Type B pancreatic cell (in vitro differentiated cells): ENCODE data around the gene PINLYP. TPM values are rescaled to one million over a fixed set of nuclear protein-coding genes. Genes with fewer than 3 reads are reported as not detected.

Experiments
- DNase-seq: peaks from one replicate; pipeline ENCODE4 v3.0.0; 2021; ENCODE audit warnings: mixed read lengths; ENCODE audit not compliant: unreplicated experiment; ENCODE audit errors: extremely low spot score
- H3K27ac Mint-ChIP-seq: 2 replicates; pipeline ENCODE4 v1.8.0; 2021; ENCODE audit warnings: mild to moderate bottlenecking, mixed read lengths
- H3K27me3 Mint-ChIP-seq: 2 replicates; pipeline ENCODE4 v1.8.0; 2021; ENCODE audit warnings: mixed read lengths
- H3K36me3 Mint-ChIP-seq: 2 replicates; pipeline ENCODE4 v1.8.0; 2021; ENCODE audit warnings: mixed read lengths
- H3K4me1 Mint-ChIP-seq: one replicate; pipeline ENCODE4 v1.8.0; 2021; ENCODE audit warnings: mixed read lengths; ENCODE audit not compliant: unreplicated experiment
- H3K4me3 Mint-ChIP-seq: 2 replicates; pipeline ENCODE4 v1.8.0; 2021; ENCODE audit warnings: mild to moderate bottlenecking, mixed read lengths
- H3K9me3 Mint-ChIP-seq: 2 replicates; pipeline ENCODE4 v1.8.0; 2021; ENCODE audit warnings: mixed read lengths
- total RNA-seq: library from RNA; stranded (reverse); gene quantifications from 2 replicates; pipeline ENCODE4 v1.2.1, GENCODE V29; 2021; ENCODE audit warnings: low replicate concordance
- TF ChIP-seq, protein P1 (sequence below): fragments of 200-600 bp; sonication (generic); conservative IDR thresholded peaks from 2 replicates; pipeline ENCODE4 v1.5.0; 2021; ENCODE audit warnings: antibody characterized with exemption, mild to moderate bottlenecking

Gene PINLYP
- total RNA-seq, 1 donor from 2014 or later = 6.0 TPM

DNA sequence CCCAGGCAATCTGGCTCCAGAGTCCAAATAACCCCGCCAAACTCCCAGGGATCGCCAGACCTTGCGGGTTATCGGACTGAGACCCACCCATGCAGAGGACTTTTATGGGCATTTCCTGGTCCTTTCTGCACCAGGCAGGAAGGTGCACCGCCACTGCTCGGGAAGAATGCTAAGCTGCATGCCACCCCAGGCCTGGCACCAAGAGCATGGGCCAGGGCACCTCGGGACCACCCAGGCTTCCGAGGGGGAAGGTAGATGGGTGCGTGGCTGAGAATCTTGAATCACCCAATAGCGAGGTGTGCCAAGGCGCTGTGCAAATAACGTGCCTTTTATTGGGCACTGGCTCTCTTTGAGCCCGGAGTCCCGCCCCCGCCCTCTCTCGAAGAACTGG lies 43.0 kb upstream of the PINLYP start:
- Mint-ChIP-seq H3K36me3 (peaks cover 9% of the 10 kb centered on the region), H3K4me1 (peaks cover 4% of the 10 kb centered on the region), H3K4me3 (peak overlapping the region; percentile 94), H3K27ac (peak overlapping the region; percentile 98), H3K9me3 (no peaks in the 10 kb centered on the region), H3K27me3 (no peaks in the 10 kb centered on the region)
- TF ChIP-seq, protein P1, sequence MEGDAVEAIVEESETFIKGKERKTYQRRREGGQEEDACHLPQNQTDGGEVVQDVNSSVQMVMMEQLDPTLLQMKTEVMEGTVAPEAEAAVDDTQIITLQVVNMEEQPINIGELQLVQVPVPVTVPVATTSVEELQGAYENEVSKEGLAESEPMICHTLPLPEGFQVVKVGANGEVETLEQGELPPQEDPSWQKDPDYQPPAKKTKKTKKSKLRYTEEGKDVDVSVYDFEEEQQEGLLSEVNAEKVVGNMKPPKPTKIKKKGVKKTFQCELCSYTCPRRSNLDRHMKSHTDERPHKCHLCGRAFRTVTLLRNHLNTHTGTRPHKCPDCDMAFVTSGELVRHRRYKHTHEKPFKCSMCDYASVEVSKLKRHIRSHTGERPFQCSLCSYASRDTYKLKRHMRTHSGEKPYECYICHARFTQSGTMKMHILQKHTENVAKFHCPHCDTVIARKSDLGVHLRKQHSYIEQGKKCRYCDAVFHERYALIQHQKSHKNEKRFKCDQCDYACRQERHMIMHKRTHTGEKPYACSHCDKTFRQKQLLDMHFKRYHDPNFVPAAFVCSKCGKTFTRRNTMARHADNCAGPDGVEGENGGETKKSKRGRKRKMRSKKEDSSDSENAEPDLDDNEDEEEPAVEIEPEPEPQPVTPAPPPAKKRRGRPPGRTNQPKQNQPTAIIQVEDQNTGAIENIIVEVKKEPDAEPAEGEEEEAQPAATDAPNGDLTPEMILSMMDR = no peak
- no peak for DNase-seq

DNA sequence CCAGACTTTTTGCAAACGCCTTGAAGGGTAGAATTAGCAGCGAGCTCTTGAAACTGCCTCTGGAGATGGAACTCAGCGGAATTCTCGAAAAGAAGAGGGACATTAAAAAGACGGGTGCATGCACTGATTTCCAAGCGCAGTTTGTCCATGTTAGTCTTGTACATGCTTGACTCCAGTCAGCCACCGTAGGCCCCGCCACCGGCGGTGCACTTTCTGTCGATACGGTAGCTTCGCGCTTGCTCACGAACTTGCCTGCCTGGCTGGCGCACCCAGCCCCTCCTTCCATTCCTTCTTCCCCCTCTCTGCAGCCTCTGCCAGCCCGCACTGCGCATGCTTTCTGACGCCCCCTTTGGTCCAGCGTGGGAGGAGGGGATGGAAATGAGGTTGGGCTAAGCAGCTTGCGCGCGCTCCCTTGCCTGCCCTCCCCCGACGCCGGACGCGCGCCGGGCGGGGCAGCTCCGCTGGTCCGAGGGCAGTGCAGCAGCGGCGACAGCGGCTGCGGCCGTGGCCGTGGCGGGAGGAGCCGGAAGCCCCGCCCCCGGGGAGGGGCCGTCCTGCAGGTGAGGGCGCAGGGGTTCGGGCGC lies 42.5 kb upstream of the PINLYP start, which contains the start of gene ZNF575:
TSS of gene ZNF575 (plus strand) at position 227 of the 584 bp plus-strand sequence. CDS start 1,235 bp downstream, outside the sequence.
- Mint-ChIP-seq H3K27me3 (no peaks in the 10 kb centered on the region), H3K27ac (peak within 1 kb of the TSS; percentile 98), H3K36me3 (peaks cover 11% of the 10 kb centered on the region), H3K9me3 (no peaks in the 10 kb centered on the region), H3K4me1 (peaks cover 4% of the 10 kb centered on the region), H3K4me3 (peak within 1 kb of the TSS; percentile 94)
- TF ChIP-seq, protein P1 = no peak
- DNase-seq = peak; percentile 94

DNA sequence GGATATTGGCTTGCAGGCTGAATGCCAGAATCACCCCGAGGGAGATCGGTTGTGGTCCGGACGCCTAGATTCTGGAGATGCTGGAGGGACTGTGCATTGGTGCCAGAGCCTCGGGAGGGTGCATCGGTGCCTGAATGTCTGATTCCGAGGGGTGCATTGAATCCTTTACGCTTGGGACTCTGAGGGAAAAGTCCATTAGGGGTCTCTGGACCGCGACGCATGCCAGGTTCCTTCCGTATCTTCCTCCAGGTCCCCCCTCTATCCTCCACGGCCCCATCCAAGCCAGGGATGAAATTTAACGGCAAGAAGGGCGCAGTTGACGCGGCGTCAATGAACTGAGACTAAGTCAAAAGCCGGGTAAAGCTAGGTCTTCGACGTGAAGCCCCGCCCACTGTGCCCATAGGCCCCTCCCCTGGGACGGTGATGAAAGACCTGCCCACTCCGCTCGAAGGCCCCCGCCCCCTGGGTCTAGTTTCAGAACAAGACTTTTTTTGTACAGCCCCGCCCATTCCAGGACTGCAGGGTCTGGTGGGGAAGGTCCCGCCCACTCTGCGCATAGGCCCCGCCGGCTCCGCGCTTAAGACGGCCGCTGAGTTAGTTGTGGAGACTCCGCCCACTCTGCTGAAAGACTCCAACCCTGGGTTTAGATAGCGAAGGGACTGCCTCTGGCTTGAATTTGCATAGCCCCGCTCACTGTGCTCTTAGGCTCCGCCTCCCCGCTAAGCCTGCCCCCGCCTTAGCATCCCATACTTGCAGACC lies 41.9 kb upstream of the PINLYP start:
- peaks cover 17% of the 10 kb centered on the region for H3K36me3 Mint-ChIP-seq
- TF ChIP-seq, protein P1 = no peak
- H3K9me3 Mint-ChIP-seq = no peaks in the 10 kb centered on the region
- peak; percentile 98 for DNase-seq
- peaks cover 4% of the 10 kb centered on the region for H3K4me1 Mint-ChIP-seq
- no peaks in the 10 kb centered on the region for H3K27me3 Mint-ChIP-seq
- peak overlapping the region; percentile 98 for H3K27ac Mint-ChIP-seq
- H3K4me3 Mint-ChIP-seq = peak overlapping the region; percentile 94

GRCh38 chr19:43534305-43534815 lies 41.2 kb upstream of the PINLYP start:
- no peak for DNase-seq
- Mint-ChIP-seq H3K27ac (peak overlapping the region; percentile 98), H3K9me3 (peaks cover 4% of the 10 kb centered on the region), H3K4me1 (peaks cover 4% of the 10 kb centered on the region), H3K4me3 (peak overlapping the region; percentile 94), H3K27me3 (no peaks in the 10 kb centered on the region), H3K36me3 (peaks cover 23% of the 10 kb centered on the region)
- TF ChIP-seq, protein P1 = no peak

DNA sequence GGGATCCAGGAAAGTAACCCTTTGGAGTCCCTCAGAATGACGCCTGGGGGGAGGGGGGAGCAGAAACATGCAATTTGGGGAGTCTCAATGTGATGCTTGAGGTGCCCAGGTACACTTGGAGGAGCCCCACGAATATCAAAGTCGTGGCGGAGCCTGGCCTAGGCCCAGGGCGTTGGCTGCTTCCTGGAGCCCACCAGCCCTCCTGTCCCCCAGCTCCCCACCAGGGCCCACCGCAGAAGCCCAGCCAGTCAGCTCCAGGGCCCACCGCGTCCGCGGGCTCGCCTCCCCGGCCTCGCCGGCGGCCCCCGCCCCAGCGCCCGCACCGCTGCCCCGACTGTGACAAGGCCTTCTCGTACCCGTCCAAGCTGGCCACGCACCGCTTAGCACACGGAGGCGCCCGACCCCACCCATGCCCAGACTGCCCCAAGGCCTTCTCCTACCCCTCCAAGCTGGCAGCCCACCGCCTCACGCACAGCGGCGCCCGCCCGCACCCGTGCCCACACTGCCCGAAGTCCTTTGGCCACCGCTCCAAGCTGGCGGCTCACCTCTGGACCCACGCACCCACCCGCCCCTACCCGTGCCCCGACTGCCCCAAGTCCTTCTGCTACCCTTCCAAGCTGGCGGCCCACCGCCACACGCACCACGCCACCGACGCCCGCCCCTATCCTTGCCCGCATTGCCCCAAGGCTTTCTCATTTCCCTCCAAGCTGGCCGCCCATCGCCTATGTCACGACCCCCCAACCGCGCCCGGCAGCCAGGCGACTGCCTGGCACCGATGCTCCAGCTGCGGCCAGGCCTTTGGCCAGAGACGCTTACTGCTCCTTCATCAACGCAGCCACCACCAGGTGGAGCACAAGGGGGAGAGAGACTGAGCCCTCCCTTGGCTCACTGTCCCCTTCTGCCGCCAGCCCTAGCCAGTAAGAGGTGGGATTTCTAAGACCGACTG lies 40.5 kb upstream of the PINLYP start:
- DNase-seq = peak; percentile 75
- Mint-ChIP-seq H3K27me3 (no peaks in the 10 kb centered on the region), H3K4me3 (peak overlapping the region; percentile 78), H3K9me3 (peaks cover 5% of the 10 kb centered on the region), H3K36me3 (peaks cover 28% of the 10 kb centered on the region), H3K27ac (peak overlapping the region; percentile 48), H3K4me1 (peaks cover 4% of the 10 kb centered on the region)
- TF ChIP-seq, protein P1 = peak; percentile 66
